Iris pigment epithelial cell (primary cell): ENCODE data around the gene KDM4D.

Experiments used
- DNase-seq: peaks from one replicate; pipeline ENCODE4 v3.0.0-alpha.2; 2011; ENCODE audit warnings: low read depth

Gene KDM4D

GRCh38 chr11:95033051-95033450 lies 59.5 kb downstream of the KDM4D start:
- DNase-seq: no peak

GRCh38 chr11:95035316-95035715 lies 61.8 kb downstream of the KDM4D start:
- no peak for DNase-seq

GRCh38 chr11:95037356-95038035 lies 64.0 kb downstream of the KDM4D start:
- DNase-seq: peak; percentile 6

GRCh38 chr11:95042239-95042638 lies 68.7 kb downstream of the KDM4D start:
- DNase-seq: no peak

GRCh38 chr11:95042906-95043305 lies 69.4 kb downstream of the KDM4D start:
- no peak for DNase-seq

GRCh38 chr11:95044010-95044409 lies 70.5 kb downstream of the KDM4D start:
- DNase-seq: no peak

GRCh38 chr11:95045812-95046211 lies 72.3 kb downstream of the KDM4D start:
- no peak for DNase-seq
